HG03575 (cell line): ENCODE data around the gene LEMD1.
"Not testable (repeated sequence)": the region's sequence is repeated elsewhere in the genome, so short reads cannot be mapped to it uniquely, and the experiment has no call there.

Experiments used
- ATAC-seq: cut with Tn5 transposase; IDR thresholded peaks from one replicate; pipeline ENCODE4 v1.9.1; 2021; ENCODE audit not compliant: unreplicated experiment, insufficient number of reproducible peaks, low FRiP score; ENCODE audit errors: extremely low read depth

The LEMD1 gene

DNA sequence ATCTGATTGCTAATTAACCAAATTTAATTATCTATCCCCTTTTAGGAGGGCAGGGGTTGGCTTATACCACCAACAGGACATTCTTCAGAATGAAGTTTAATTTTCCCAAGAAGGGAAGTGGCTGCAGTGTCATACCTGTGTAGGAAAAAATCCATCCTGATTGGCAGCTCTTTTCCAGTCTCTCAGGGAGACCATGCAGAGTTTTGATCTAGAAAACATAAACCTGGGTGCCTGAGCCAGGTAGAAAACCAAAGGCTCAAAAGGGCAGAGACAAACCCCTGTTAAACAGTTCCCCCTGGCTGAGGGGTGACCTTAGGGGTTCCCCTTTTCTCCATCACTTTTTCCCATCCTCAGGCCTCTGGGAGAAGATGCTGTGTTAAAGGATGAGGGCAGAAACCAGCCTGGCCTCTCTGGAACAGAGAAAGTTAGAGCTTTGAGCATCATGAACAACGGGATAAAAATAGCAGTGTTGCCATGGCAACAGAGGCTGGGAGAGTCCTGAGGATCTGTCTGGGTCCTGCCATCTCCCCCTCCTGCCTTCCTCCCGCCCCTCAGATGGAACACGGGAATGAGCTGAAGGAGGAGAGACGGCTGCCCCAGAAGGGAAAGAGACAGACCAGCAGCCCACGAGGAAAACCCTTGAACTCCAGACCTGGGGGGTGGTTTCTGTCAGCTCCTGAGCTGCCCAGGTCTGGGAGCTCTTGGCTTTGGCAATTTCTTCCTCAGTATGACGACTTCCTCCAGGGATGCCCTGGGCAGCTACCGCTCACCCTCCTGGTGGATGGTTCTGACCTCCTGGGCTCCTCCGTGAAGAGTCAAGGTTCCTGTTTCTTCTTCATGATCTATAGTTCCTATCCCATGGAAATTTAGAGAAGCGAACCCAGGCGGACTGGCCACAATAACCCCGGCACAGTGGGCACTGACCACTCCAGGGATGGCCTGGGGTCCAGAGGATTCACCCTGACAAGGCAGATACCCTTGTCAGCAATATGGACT is 14.0 kb upstream of the LEMD1 start:
- no peak for ATAC-seq

DNA sequence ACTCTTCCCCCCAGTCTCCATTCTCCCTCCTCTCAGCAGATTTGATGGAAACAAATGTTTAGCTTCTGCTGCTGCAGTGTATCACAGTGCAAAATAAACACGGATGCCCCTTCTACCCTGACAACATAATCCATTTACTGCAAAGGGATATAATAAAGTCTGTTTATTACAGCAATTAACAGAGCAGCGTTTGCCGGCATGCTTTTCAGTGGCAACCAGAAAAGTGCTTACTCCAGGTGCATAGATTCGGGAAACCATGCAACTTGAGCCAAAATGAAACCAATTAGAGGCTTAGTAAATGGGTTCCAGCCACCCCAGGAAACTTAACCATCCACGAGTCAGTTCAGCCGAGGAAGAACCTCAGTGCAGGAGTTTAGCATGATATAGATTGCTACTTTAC is 12.9 kb upstream of the LEMD1 start:
- ATAC-seq: no peak

DNA sequence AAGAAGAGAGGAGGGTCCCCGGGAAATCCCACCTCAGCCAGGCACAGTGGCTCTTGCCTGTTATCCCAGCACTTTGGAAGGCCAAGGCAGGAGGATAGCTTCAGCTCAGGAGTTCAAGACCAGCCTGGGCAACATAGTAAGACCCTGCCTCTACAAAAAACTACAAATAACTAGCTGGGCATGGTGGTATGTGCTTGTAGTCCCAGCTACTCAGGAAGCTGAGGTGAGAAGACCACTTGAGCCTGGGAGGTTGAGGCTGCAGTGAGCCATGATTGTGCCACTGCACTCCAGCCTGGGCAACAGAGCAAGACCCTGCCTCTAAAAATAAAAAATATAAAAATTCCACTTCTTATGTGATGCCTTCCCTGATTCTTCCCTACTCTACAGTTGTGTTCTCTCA is 10.8 kb upstream of the LEMD1 start:
- not testable (repeated sequence) for ATAC-seq

DNA sequence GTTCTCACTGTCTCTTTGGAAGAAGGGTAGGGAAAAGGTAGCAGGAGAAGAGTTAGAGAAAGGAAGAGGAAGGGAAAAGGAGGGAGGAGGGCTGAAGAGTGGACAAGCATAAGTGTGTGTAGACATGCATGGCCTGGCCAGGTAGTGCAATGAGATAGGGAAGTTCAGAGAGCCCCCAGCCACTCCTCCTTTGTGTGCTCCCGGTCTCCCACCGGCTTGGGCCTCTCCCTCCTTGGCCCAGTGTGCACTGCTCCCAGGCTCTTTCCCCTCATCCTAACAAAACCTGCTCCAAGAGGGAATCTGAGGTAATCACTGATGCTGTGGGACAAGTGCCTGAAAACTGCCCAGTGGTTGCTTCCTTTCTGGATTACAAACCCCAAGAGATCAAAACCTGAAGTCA is 10.3 kb upstream of the LEMD1 start:
- no peak for ATAC-seq

DNA sequence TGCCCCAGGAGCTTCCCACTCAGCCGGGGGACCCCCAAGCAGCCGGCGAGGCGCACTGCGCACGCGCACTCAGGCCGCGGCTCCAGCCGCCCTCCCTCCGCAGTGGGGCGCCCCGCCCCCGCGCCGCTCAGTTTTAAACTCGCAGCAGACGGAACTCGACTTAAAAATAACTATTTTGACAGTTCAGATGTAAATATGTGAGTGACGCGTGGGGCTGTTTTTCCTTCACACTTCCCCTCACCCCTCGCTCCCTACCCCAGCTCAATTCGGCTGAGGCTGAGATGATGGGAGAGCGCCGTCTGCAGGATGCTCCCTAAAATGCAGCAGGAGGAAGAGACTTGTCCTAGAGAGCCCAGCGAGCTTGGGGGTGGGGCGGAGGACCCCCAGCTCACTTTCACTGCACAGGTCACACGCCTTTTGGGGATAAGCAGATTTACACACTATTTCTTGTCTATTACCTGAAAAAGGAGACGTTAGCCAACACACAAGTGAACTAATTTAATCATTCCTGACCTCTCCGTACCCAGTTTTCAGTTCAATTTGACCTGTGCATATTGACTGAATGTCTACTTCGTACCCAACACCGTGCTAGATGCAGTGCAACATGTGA is 8.9 kb upstream of the LEMD1 start:
- no peak for ATAC-seq

DNA sequence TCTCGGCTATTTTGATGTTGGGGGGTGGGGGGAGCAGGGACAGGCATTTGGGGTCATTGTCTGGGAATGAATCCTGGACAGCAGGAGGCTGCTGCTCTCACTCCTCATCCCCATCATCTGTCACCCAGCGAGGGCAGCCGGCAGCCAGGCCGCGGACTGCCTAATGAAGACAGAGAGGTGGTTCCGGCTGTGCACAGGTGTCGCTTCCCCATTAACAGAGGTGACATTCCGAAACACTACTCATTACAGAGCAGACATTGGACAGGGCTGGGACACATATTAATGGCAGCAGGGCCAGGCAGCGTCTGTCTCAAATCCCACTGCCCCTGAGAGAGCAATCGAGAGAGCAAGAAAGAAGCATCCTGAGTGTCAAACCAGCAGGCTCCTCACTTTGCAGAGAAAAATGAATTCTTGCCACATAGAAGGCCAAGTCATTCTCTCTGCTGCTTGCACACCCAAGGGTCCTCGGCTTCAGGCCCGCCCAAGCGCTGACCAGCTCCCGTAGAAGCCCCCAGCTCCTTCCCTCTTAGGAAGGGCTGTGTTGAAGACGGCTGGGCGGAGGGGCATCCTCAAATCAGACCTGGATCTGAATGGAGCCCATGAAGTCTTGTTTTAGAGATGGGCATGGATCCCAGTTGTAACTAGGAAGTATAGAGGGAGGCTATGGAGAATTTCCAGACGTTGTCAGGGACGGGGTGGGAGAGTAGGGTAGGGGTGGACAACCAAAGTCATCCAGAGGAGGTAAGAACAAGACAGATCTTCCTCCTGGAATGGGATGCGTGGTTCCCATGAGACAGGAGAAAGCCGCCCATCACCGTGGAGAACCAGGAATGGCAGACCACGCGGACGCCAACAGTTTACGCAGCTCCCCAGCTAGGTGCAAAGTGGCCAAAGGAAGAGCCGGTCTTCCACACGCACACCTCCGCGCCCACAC is 8.2 kb upstream of the LEMD1 start:
- no peak for ATAC-seq

DNA sequence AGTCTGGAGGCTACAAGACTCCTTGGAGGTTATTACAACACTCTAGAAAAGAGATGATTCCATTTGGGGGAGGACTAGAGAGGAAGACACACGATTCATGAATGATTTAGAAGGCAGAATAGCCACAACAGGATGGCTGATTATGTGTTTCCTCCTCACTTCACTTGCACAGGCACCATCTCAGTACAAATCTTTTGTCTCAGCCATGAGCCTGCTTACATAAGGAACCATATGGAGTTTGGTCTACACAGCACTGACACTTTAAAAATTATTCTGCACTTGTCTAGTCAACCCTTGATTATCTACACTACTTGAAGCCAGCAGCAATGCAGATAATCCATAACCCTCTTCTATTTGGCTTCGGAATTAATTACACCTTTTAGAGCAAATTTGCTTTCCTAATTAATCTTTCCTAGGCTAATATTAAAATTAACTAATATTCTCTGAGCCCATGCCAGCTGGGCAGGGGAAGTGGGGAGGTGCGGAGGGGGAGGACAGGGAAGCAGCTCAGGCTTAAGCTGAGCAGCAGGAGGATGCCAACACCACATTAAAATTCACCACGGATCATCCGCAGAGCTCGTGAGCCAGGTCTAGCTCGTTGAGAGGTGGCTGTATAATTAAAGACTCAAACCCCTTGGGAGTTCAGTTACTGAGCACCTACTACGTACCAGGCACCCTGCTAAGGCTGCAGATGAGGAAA is 3.2 kb upstream of the LEMD1 start:
- ATAC-seq: no peak

DNA sequence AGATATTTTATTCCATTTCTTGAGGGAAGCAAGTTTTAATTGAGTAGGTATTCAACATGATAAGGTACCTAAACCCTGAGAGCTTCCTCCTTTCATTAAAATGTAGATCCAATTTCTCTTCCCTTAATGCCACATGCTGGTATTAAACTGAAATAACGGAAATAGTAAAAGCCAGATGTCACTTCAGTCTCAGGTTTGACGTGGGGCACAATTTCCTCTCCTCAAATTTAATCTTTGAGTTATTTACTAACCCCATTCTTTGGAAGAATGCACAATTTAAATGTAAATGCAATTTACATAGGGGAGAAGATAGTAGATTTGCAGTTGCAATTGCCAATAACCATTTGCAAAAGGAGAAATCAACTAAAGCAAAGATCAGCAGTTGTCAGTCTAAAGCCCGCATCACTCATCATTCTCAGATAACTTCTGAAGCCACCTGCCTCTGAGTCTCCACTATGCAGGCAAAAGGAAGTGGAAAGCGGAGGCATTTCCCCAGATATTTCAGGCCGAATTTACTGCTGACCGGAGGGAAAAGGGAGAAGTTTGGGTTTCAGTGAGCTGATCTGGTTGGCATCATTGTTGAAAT is 2.1 kb upstream of the LEMD1 start:
- no peak for ATAC-seq

DNA sequence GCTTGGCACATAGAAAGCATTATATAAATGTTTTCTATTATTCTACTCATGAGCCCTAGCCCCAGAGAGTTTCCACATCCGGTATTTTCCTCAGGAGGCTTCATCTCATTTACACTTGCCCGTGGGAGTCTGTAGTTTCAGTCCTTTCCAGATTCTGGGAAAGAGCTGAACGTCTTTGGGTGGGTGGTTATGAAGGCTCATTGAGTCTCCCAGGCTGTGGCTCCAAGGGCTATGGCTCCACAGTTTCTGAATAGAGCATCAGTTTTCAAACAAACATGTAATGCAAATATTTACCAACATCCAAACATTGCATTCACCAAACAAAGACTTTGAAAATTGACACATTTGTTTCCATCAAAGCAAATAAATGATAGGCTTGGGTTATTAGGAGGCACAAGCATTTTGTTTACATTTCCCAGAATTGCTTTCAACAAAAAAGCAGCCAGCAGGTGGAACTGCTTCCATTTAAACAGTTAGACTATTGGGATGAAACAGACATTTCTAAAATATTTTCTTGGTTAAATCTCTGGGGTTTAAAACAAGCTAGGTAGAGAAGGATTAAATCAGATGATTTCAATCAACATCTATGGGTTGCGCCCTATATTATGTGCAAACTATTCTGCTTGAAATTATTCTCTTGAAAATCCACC is 1.3 kb upstream of the LEMD1 start:
- no peak for ATAC-seq

DNA sequence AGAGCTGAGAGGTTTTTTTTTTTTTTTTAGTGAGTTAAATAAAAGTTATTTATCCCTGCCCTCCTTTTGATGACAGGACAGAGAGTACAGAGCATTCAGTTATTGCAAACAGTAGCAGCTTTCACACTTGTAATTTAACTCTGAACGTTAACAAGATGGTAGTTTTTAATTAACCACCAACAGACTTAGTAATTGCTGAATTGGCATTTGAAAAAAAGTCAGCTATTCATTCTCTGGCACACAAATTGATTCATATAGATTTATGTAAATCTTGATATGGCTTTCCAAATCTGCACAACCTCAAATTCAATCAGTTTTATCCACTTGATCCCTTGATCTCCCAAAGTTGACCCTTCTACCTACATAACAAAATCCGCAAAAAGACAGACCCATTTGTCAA is 918 bp downstream of the LEMD1 start:
- no peak for ATAC-seq

DNA sequence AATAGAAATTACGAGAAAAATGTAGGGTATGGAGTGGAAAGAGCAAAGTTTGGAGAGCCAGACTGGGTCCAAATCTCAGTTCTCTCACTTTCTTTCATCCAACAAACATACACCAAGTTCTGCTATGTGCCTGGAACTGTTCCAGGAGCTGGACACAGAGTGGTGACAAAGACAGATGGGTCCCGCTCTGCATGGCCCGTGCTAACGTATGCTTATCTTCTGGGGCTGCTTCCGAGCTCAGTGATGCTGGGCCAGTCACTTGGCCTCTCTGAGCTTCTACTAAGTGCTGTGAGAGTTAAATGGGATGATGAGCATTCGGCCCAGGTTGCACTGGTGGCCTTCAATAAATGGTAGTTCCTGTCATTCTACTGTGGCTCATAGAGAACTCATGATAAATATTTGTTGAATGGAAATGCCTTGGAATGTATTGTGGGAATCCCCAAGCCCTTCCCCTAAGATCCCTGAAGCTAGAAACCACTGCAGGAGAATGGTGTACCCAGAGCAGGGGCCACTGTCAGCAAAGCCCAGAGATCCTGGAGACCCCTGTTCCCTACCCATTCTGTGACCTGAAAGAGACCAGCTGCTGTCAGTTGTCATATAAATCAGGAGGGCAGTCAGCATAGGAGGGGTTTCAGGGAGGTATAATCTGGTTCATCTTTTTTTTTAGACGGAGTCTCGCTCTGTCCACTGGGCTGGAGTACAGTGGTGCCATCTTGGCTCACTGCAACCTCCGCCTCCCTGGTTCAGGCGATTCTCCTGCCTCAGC is 3.8 kb downstream of the LEMD1 start:
- no peak for ATAC-seq

DNA sequence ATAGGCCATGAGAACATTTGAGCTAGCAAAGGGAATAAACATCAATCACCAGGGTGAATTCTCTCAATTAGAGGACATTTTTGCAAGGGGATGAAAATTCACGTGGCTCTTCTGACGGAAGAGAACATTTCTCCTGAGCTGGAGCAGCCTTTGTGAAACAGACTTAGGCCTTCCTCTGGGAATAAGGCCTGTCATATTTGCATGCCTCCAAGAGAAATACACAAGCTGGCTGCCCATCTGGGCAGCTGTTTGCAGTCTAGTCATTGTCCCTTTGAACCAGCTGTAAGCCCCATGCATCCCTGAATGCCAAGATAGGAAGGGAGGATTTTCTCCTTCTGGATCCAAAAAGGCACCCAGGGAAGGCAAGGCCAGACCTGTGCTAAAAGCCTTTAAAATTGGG is 5.5 kb downstream of the LEMD1 start:
- ATAC-seq: no peak

DNA sequence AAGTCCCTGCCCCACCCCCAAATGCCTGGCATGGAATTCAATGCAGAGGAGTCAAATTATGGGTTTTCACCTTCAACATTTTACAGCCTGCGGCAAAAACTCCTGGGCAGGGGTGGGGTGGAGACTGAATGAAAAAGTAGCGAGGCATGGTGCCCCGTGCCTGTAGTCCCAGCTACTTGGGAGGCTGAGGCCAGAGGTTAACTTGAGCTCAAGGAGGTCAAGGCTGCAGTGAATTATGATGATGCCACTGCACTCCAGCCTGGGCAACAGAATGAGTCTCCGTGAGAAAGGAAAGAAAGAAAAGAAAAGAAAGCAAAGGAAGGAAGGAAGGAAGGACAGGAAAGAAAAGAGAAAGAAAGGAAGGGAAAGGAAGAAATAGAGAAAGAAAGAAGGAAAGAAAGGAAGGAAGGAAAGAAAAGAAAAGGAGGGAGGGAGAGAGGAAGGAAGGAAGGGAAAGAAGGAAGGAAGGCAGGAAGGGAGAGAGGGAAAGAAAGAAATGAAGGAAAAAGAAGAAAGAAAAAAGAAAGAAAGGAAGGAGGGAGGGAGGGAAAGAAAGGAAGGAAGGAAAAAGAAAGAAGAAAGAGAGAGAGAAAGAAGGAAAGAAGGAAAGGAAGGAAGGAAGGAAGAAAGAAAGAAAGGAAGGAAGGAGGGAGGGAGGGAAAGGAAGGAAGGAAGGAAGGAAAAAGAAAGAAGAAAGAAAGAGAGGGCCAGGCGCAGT is 11.1 kb downstream of the LEMD1 start:
- no peak for ATAC-seq

DNA sequence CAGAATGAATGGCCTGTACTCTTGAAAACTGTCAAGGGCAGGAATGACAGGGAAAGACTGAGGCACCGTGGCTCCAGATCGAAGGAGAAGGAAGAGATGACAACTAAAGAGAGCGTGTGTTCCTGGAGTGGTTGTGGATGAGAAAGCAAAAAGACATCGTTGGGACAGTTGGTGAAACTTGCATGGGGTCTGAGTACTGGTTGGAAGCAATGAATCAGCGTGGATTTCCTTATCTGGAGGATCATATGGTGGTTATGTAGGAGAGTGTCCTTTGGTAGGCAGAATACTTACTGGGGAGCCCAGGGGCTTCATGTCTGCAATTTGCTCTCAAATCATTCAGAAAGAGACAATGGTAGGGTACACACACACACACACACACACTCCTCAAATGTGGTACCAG is 13.9 kb downstream of the LEMD1 start:
- ATAC-seq: no peak

DNA sequence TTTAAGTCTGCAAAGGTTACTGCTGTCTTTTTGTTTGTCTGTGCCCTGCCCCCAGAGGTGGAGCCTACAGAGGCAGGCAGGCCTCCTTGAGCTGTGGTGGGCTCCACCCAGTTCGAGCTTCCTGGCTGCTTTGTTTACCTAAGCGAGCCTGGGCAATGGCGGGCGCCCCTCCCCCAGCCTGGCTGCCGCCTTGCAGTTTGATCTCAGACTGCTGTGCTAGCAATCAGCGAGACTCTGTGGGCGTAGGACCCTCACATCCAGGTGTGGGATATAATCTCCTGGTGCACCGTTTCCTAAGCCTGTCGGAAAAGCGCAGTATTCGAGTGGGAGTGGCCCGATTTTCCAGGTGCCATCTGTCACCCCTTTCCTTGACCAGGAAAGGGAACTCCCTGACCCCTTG is 15.6 kb downstream of the LEMD1 start:
- ATAC-seq: not testable (repeated sequence)

DNA sequence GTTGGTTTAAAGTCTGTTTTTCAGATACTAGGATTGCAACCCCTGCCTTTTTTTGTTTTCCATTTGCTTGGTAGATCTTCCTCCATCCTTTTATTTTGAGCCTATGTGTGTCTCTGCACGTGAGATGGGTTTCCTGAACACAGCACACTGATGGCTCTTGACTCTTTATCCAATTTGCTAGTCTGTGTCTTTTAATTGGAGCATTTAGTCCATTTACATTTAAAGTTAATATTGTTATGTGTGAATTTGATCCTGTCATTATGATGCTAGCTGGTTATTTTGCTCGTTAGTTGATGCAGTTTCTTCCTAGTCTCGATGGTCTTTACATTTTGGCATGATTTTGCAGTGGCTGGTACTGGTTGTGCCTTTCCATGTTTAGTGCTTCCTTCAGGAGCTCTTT is 17.4 kb downstream of the LEMD1 start:
- ATAC-seq: not testable (repeated sequence)

DNA sequence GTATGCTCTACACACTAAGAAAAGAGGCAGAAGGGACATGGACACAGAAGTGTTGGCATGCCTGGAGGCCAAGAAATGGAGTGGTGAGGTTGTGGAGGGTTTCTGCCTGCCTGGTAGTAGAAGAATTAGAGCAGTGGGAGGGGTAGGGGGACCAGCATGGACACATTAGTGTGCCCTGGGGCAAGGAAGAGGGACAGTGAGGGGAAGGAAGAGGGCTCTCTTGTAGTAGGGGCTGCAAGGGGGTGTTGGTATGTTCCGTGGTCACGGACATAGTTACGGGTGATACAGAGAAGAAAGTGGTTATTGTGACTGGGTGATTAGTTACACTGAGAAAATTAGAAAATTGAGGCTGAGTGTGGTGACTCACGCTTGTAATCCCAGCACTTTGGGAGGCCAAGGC is 23.3 kb downstream of the LEMD1 start:
- no peak for ATAC-seq
